Uterus (tissue), 2 donors: Measurements from ENCODE around the gene MEIS1.

Source experiments
- POLR2A ChIP-seq, 2 donors: fragments of 450-650 bp; IDR thresholded peaks; one replicate each; pipeline ENCODE4 v1.6.1; 2016; ENCODE audit warnings: antibody characterized with exemption in 2 of 2, mild to moderate bottlenecking in 1 of 2, moderate library complexity in 1 of 2
- TF ChIP-seq, protein P1 (sequence below), 4 experiments: fragments of 200-600 bp in 2 of 4; fragments of 450-650 bp in 2 of 4; sonication (generic) in 2 of 4; IDR thresholded peaks; one replicate each; pipeline ENCODE4 v1.5.1; 2016 to 2019; ENCODE audit warnings: antibody characterized with exemption in 4 of 4, mild to moderate bottlenecking in 2 of 4, moderate library complexity in 1 of 4

DNA sequence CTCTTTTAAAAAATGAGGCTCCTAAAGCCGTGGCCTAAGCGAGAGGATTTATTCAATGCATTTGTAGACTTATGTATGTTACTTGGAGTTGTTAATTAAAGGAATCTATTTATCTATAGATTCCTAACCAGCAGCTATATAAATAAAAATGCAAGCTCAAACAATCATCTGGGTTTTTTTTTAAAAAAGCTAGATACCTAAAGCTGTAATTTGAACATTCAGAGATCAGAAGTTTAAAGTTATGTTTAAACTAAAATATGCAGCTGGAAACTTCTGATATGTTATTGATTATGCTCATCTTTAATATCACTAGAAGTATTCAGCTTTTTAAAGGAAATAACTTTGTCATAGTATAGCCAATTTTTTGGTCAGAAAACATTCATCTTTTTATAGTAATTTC lies 1.0 kb downstream of the MEIS1 start:
- TF ChIP-seq, protein P1, sequence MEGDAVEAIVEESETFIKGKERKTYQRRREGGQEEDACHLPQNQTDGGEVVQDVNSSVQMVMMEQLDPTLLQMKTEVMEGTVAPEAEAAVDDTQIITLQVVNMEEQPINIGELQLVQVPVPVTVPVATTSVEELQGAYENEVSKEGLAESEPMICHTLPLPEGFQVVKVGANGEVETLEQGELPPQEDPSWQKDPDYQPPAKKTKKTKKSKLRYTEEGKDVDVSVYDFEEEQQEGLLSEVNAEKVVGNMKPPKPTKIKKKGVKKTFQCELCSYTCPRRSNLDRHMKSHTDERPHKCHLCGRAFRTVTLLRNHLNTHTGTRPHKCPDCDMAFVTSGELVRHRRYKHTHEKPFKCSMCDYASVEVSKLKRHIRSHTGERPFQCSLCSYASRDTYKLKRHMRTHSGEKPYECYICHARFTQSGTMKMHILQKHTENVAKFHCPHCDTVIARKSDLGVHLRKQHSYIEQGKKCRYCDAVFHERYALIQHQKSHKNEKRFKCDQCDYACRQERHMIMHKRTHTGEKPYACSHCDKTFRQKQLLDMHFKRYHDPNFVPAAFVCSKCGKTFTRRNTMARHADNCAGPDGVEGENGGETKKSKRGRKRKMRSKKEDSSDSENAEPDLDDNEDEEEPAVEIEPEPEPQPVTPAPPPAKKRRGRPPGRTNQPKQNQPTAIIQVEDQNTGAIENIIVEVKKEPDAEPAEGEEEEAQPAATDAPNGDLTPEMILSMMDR (IDR thresholded peaks at IDR 0.05): no peak
- no peak for TF ChIP-seq POLR2A (IDR thresholded peaks at IDR 0.05)
